A549 (cell line): Measurements from ENCODE around the gene SLC45A1. TPM values are rescaled to one million over a fixed set of nuclear protein-coding genes. Genes with fewer than 3 reads are reported as not detected.

Experiments used
- ATAC-seq, 2 experiments: fragments of 200-7000 bp in 1 of 2; fragments of >200 bp in 1 of 2; cut with Nextera tagmentation in 1 of 2; cut with Tn5 transposase in 1 of 2; 3 replicates each; pipeline versions ENCODE4 v1.8.0 to v1.9.1; 2018 to 2020; ENCODE audit warnings: mild to moderate bottlenecking in 1 of 2, moderate library complexity in 1 of 2
- CTCF ChIA-PET: fragments of 300-600 bp; sonication (Branson Sonifier 250); formaldehyde crosslinking; extraction: SDS; loops from one replicate; lab custom pipeline; 2021; ENCODE audit warnings: antibody characterized with exemption, inconsistent platforms; lab: Yijun Ruan, JAX
- POLR2A ChIA-PET: fragments of 350-600 bp; formaldehyde crosslinking; extraction: SDS; loops from one replicate; lab custom pipeline; 2021; ENCODE audit warnings: antibody characterized with exemption, inconsistent platforms; lab: Yijun Ruan, JAX
- DNase-seq, 2 experiments: peaks; one replicate each; pipeline versions ENCODE4 v3.0.0 to v3.0.0-alpha.2; 2011 to 2016; ENCODE audit warnings: low read depth in 1 of 2, low spot score in 1 of 2
- FAIRE-seq: peaks from 2 replicates; lab custom pipeline; 2011; peaks lifted over from hg19 to GRCh38; lab: Jason Lieb, UNC
- H3K27ac ChIP-seq, 2 experiments: fragments of >200 bp; sonication (Bioruptor Twin); formaldehyde crosslinking; 3 replicates each; pipeline ENCODE4 v1.5.1; 2016 to 2017
- H3K4me1 ChIP-seq: fragments of >200 bp; sonication (Bioruptor Twin); formaldehyde crosslinking; 3 replicates; pipeline ENCODE4 v1.6.1; 2016
- H3K4me2 ChIP-seq: fragments of >200 bp; sonication (Bioruptor Twin); formaldehyde crosslinking; 3 replicates; pipeline ENCODE4 v1.6.1; 2016
- H3K4me3 ChIP-seq: fragments of >200 bp; sonication (Bioruptor Twin); formaldehyde crosslinking; 3 replicates; pipeline ENCODE4 v1.5.1; 2016
- H3K9me3 ChIP-seq: fragments of >200 bp; sonication (Bioruptor Twin); formaldehyde crosslinking; 3 replicates; pipeline ENCODE4 v1.6.1; 2016
- BHLHE40 ChIP-seq: IDR thresholded peaks from 2 replicates; pipeline ENCODE4 v1.6.1; 2012; ENCODE audit warnings: low read depth, low read length, inconsistent platforms
- CBX2 ChIP-seq: fragments of 200-600 bp; sonication (generic); IDR thresholded peaks from 2 replicates; pipeline ENCODE4 v1.6.1; 2016; ENCODE audit warnings: low read depth, mild to moderate bottlenecking, borderline replicate concordance
- EHF ChIP-seq: fragments of 250-450 bp; sonication (Bioruptor Pico); IDR thresholded peaks from 2 replicates; pipeline ENCODE4 v1.5.0; 2020; ENCODE audit warnings: mild to moderate bottlenecking
- EP300 ChIP-seq, 2 experiments: fragments of >200 bp; sonication (Bioruptor Twin); formaldehyde crosslinking; IDR thresholded peaks; 2 replicates in 1 of 2; 3 replicates in 1 of 2; pipeline ENCODE4 v1.6.1; 2016 to 2017
- FOXS1 ChIP-seq: fragments of 250-450 bp; sonication (Bioruptor Pico); IDR thresholded peaks from 2 replicates; pipeline ENCODE4 v1.5.0; 2020; ENCODE audit warnings: mild to moderate bottlenecking, moderate library complexity
- HDAC2 ChIP-seq: fragments of 200-600 bp; sonication (generic); IDR thresholded peaks from 2 replicates; pipeline ENCODE4 v1.6.1; 2016
- HOXB13 ChIP-seq: fragments of 250-450 bp; sonication (Bioruptor Pico); IDR thresholded peaks from 2 replicates; pipeline ENCODE4 v1.5.0; 2020; ENCODE audit warnings: low read depth, mild to moderate bottlenecking, moderate library complexity
- JUN ChIP-seq, 2 experiments: fragments of >200 bp; sonication (Bioruptor Twin); formaldehyde crosslinking; IDR thresholded peaks; 2 replicates in 1 of 2; 3 replicates in 1 of 2; pipeline ENCODE4 v1.6.1; 2016 to 2017
- KDM5A ChIP-seq: fragments of 200-600 bp; sonication (generic); IDR thresholded peaks from 2 replicates; pipeline ENCODE4 v1.6.1; 2016; ENCODE audit warnings: antibody characterized with exemption, mild to moderate bottlenecking
- MAFK ChIP-seq: fragments of 450-650 bp; IDR thresholded peaks from 2 replicates; pipeline ENCODE4 v1.6.1; 2014; ENCODE audit not compliant: partially characterized antibody
- MAZ ChIP-seq: fragments of 150-350 bp; IDR thresholded peaks from 2 replicates; pipeline ENCODE4 v1.6.1; 2014; ENCODE audit warnings: antibody characterized with exemption, low read depth, low read length, borderline replicate concordance
- POLR2AphosphoS2 ChIP-seq: conservative IDR thresholded peaks from 2 replicates; pipeline ENCODE4 v1.6.1; 2012; ENCODE audit warnings: low read length, improper control_type of control experiment, inconsistent platforms
- RARB ChIP-seq: fragments of 250-450 bp; sonication (Bioruptor Pico); IDR thresholded peaks from 2 replicates; pipeline ENCODE4 v1.8.0; 2021; ENCODE audit warnings: mild to moderate bottlenecking, moderate library complexity
- RCOR1 ChIP-seq: fragments of 150-350 bp; IDR thresholded peaks from 2 replicates; pipeline ENCODE4 v1.6.1; 2014; ENCODE audit warnings: antibody characterized with exemption, low read length, low read depth
- RFX5 ChIP-seq: fragments of 450-650 bp; IDR thresholded peaks from 2 replicates; pipeline ENCODE4 v1.7.1; 2014; ENCODE audit warnings: antibody characterized with exemption, mild to moderate bottlenecking, moderate library complexity
- SMC3 ChIP-seq: fragments of >200 bp; sonication (Bioruptor Twin); formaldehyde crosslinking; IDR thresholded peaks from 3 replicates; pipeline ENCODE4 v1.6.1; 2018; ENCODE audit warnings: inconsistent platforms
- SREBF2 ChIP-seq: fragments of 450-650 bp; IDR thresholded peaks from 2 replicates; pipeline ENCODE4 v1.6.1; 2014; ENCODE audit warnings: mild to moderate bottlenecking, moderate library complexity
- TP53 ChIP-seq: fragments of 250-450 bp; sonication (Bioruptor Pico); IDR thresholded peaks from 2 replicates; pipeline ENCODE4 v1.5.0; 2021; ENCODE audit warnings: mild to moderate bottlenecking, moderate library complexity
- WGBS: methylation state at CpG from one replicate; pipeline ENCODE4 v1.1.6; 2017; ENCODE audit errors: missing lambda C conversion rate; 5-methylcytosine and 5-hydroxymethylcytosine counted together
- polyA plus RNA-seq, 4 experiments: library from polyadenylated mRNA; depleted of rRNA in 3 of 4; stranded (reverse); fragments of >200 nt; fragmentation: RNase III in 1 of 4; extraction: RNeasy Plus Mini Kit Qiagen cat#74134 plus additional on column Dnase treatment in 1 of 4; gene quantifications; 2 replicates in 3 of 4; 3 replicates in 1 of 4; pipeline ENCODE4 v1.2.3, GENCODE V29; 2011 to 2017
- TF ChIP-seq, protein P1 (sequence below): fragments of 450-650 bp; IDR thresholded peaks from 2 replicates; pipeline ENCODE4 v1.6.1; 2014; ENCODE audit warnings: antibody characterized with exemption
- TF ChIP-seq, protein P2 (sequence below): fragments of >200 bp; sonication (Bioruptor Twin); formaldehyde crosslinking; IDR thresholded peaks from 3 replicates; pipeline ENCODE4 v1.5.1; 2016
- TF ChIP-seq, protein P3 (sequence below): fragments of 150-350 bp; IDR thresholded peaks from 2 replicates; pipeline ENCODE4 v1.6.1; 2014; ENCODE audit warnings: low read depth, mild to moderate bottlenecking, low read length
- TF ChIP-seq, protein P4 (sequence below): fragments of 250-450 bp; sonication (Bioruptor Pico); IDR thresholded peaks from 2 replicates; pipeline ENCODE4 v1.5.0; 2020; ENCODE audit warnings: low read depth, mild to moderate bottlenecking, moderate library complexity

The SLC45A1 gene
- polyA plus RNA-seq, 2 of the 4 experiments (the other 2 are of a cell fraction) = 1.6 to 1.8 TPM

- no peak for TF ChIP-seq JUN (IDR thresholded peaks at IDR 0.05)
- TF ChIP-seq FOXS1 = no peak
- Histone ChIP-seq H3K4me3 (no peak overlapping the region), H3K4me1 (peaks cover 4% of the 10 kb centered on the region; the same call in 1 of the 3 replicates), H3K9me3 (no peaks in the 10 kb centered on the region), H3K4me2 (no peak overlapping the region), H3K27ac (no peak overlapping the region)
- FAIRE-seq = no peak
- ChIA-PET CTCF (interaction anchor here (1.2 to 5.6 kb wide), 2 partner anchors 16 to 350 kb away, joined by 3 to 36 read pairs; no protein-coding TSS in a partner anchor), POLR2A (no interaction called here)
- DNase-seq = no peak
- WGBS = 90% methylated on average over 11 of the region's 24 CpGs
- ATAC-seq = no peak
Measured at GRCh38 chr1:8365661-8366362, 47.9 kb downstream of the SLC45A1 start.

- DNase-seq (no peak), FAIRE-seq (no peak), ATAC-seq (no peak)
- peaks cover 4% of the 10 kb centered on the region; the same call in 1 of the 3 replicates for H3K4me1 ChIP-seq
- TF ChIP-seq MAFK = no peak
- TF ChIP-seq, protein P1, sequence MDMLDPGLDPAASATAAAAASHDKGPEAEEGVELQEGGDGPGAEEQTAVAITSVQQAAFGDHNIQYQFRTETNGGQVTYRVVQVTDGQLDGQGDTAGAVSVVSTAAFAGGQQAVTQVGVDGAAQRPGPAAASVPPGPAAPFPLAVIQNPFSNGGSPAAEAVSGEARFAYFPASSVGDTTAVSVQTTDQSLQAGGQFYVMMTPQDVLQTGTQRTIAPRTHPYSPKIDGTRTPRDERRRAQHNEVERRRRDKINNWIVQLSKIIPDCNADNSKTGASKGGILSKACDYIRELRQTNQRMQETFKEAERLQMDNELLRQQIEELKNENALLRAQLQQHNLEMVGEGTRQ = no peak
- no peak for TF ChIP-seq HOXB13 (CRISPR knock-in tag)
- TF ChIP-seq RFX5 = no peak
- TF ChIP-seq, protein P2, sequence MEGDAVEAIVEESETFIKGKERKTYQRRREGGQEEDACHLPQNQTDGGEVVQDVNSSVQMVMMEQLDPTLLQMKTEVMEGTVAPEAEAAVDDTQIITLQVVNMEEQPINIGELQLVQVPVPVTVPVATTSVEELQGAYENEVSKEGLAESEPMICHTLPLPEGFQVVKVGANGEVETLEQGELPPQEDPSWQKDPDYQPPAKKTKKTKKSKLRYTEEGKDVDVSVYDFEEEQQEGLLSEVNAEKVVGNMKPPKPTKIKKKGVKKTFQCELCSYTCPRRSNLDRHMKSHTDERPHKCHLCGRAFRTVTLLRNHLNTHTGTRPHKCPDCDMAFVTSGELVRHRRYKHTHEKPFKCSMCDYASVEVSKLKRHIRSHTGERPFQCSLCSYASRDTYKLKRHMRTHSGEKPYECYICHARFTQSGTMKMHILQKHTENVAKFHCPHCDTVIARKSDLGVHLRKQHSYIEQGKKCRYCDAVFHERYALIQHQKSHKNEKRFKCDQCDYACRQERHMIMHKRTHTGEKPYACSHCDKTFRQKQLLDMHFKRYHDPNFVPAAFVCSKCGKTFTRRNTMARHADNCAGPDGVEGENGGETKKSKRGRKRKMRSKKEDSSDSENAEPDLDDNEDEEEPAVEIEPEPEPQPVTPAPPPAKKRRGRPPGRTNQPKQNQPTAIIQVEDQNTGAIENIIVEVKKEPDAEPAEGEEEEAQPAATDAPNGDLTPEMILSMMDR = no peak
- no peak for TF ChIP-seq EP300 (IDR thresholded peaks at IDR 0.05)
- no peak for TF ChIP-seq HDAC2
- H3K9me3 ChIP-seq = no peaks in the 10 kb centered on the region
- WGBS = 91% methylated on average over 8 of the region's 8 CpGs
- H3K4me2 ChIP-seq = no peak overlapping the region
- H3K27ac ChIP-seq = no peak overlapping the region
- H3K4me3 ChIP-seq = no peak overlapping the region
- ChIA-PET CTCF (interaction anchor here (0.6 to 1.4 kb wide), 5 partner anchors 12 to 392 kb away, joined by 3 to 4 read pairs (median 3); no protein-coding TSS in a partner anchor), POLR2A (no interaction called here)
Measured at GRCh38 chr1:8367571-8368194, 49.8 kb downstream of the SLC45A1 start.

DNA sequence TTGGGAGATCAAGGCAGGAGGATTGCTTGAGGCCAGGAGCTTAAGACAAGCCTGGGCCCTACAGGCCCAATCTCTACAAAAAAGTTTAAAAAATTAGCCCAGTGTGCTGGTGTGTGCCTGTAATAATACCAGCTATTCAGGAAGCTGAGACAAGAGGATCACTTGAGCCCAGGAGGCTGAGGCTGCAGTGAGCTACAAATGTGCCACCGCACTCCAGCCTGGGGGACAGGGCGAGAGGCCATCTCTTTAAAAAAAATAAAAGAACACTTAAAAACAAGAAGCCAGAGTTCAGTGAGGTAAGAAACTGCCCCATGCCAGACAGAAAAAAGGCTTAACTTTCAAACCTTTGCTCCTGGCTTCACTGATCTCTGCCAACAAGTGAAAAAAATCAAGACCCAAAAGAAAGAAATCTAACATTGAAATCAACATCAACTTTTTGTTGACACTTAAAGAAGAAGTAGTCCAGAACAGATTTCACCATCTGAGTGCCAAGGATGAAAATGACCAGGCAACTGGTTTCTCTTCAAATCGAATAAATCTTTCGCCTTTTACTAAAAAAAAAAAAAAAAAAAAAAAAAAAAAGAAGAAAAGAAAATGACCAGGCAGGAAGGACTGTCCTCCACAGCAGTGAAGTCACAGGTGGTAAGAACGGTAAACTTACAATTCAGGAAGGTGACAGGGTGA is 51.2 kb downstream of the SLC45A1 start:
- Histone ChIP-seq H3K4me3 (no peak overlapping the region), H3K4me1 (peaks cover 7% of the 10 kb centered on the region; the same call in 1 of the 3 replicates), H3K9me3 (no peaks in the 10 kb centered on the region), H3K4me2 (no peak overlapping the region), H3K27ac (no peak overlapping the region)
- FAIRE-seq = no peak
- POLR2A ChIA-PET = no interaction called here
- CTCF ChIA-PET = interaction anchor here (1.4 kb wide), 1 partner anchor 393 kb away, joined by 4 read pairs; no protein-coding TSS in a partner anchor
- no peak for ATAC-seq
- TF ChIP-seq KDM5A (no peak), MAZ (no peak)
- WGBS = 94% methylated on average over 5 of the region's 5 CpGs
- no peak for DNase-seq

GRCh38 chr1:8370046-8370881 is 52.4 kb downstream of the SLC45A1 start:
- Histone ChIP-seq H3K9me3 (no peaks in the 10 kb centered on the region), H3K27ac (no peak overlapping the region), H3K4me2 (no peak overlapping the region), H3K4me3 (no peak overlapping the region), H3K4me1 (0 out of 3 replicates have a peak, but pooled peaks cover 3% of the 10 kb centered on the region)
- ChIA-PET POLR2A (no interaction called here), CTCF (interaction anchor here (0.6 to 2.0 kb wide), 6 partner anchors 13 to 422 kb away, joined by 3 to 5 read pairs (median 4); no protein-coding TSS in a partner anchor)
- no peak for DNase-seq
- FAIRE-seq = no peak
- ATAC-seq = no peak
- WGBS = 88% methylated on average over 14 of the region's 14 CpGs
- TF ChIP-seq SREBF2 (no peak), SMC3 (no peak), POLR2AphosphoS2 (no peak), CBX2 (no peak), EHF (CRISPR knock-in tag) (no peak), RARB (CRISPR knock-in tag) (no peak), EP300 (IDR thresholded peaks at IDR 0.05) (no peak), TP53 (CRISPR knock-in tag) (no peak), BHLHE40 (no peak), RCOR1 (no peak)
- TF ChIP-seq, protein P3, sequence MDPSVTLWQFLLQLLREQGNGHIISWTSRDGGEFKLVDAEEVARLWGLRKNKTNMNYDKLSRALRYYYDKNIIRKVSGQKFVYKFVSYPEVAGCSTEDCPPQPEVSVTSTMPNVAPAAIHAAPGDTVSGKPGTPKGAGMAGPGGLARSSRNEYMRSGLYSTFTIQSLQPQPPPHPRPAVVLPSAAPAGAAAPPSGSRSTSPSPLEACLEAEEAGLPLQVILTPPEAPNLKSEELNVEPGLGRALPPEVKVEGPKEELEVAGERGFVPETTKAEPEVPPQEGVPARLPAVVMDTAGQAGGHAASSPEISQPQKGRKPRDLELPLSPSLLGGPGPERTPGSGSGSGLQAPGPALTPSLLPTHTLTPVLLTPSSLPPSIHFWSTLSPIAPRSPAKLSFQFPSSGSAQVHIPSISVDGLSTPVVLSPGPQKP = no peak
- TF ChIP-seq, protein P4, sequence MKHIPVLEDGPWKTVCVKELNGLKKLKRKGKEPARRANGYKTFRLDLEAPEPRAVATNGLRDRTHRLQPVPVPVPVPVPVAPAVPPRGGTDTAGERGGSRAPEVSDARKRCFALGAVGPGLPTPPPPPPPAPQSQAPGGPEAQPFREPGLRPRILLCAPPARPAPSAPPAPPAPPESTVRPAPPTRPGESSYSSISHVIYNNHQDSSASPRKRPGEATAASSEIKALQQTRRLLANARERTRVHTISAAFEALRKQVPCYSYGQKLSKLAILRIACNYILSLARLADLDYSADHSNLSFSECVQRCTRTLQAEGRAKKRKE = no peak
